Lower leg skin (tissue), 4 donors: ENCODE results near the gene ALG6. TPM values are rescaled to one million over a fixed set of nuclear protein-coding genes. Genes with fewer than 3 reads are reported as not detected.
"Not testable (repeated sequence)": the region's sequence is repeated elsewhere in the genome, so short reads cannot be mapped to it uniquely, and the experiment has no call there.

ENCODE experiments used
- DNase-seq, 2 donors: peaks; one replicate each; pipeline ENCODE4 v3.0.0-alpha.2; 2019; ENCODE audit warnings: low spot score in 2 of 2
- H3K4me3 ChIP-seq: fragments of 200-600 bp; sonication (generic); 2 replicates; pipeline ENCODE4 v1.5.1; 2017; ENCODE audit warnings: mild to moderate bottlenecking, low read depth; ENCODE audit not compliant: poor library complexity, severe bottlenecking
- POLR2A ChIP-seq, 2 donors: fragments of 450-650 bp; IDR thresholded peaks; one replicate each; pipeline ENCODE4 v1.6.1; 2016 to 2017; ENCODE audit warnings: antibody characterized with exemption in 2 of 2, mild to moderate bottlenecking in 1 of 2, moderate library complexity in 1 of 2
- WGBS, 2 donors: methylation state at CpG; one replicate each; pipeline ENCODE4 v1.1.5; 2018; 5-methylcytosine and 5-hydroxymethylcytosine counted together
- intact Hi-C: fragments of 100-400 bp; cut with DNase I; formaldehyde crosslinking; loops from one replicate; pipeline ENCODE4 v1.15.0; 2023; ENCODE audit warnings: low total_unique reads
- total RNA-seq, 4 donors: library from RNA; depleted of rRNA; stranded (reverse); fragments of >200 nt; gene quantifications; one replicate each; pipeline ENCODE4 v1.1.0, GENCODE V29; 2016
- TF ChIP-seq, protein P1 (sequence below), 3 donors: fragments of 450-650 bp; IDR thresholded peaks; one replicate each; pipeline ENCODE4 v1.5.1; 2016; ENCODE audit warnings: antibody characterized with exemption in 3 of 3, mild to moderate bottlenecking in 3 of 3, moderate library complexity in 2 of 3

Gene ALG6
- total RNA-seq, 4 donors from 2014 or later, result 8.4 to 14.7 (median 12.3) TPM

- no peak overlapping the region for H3K4me3 ChIP-seq
- DNase-seq, result no peak
- TF ChIP-seq, protein P1, sequence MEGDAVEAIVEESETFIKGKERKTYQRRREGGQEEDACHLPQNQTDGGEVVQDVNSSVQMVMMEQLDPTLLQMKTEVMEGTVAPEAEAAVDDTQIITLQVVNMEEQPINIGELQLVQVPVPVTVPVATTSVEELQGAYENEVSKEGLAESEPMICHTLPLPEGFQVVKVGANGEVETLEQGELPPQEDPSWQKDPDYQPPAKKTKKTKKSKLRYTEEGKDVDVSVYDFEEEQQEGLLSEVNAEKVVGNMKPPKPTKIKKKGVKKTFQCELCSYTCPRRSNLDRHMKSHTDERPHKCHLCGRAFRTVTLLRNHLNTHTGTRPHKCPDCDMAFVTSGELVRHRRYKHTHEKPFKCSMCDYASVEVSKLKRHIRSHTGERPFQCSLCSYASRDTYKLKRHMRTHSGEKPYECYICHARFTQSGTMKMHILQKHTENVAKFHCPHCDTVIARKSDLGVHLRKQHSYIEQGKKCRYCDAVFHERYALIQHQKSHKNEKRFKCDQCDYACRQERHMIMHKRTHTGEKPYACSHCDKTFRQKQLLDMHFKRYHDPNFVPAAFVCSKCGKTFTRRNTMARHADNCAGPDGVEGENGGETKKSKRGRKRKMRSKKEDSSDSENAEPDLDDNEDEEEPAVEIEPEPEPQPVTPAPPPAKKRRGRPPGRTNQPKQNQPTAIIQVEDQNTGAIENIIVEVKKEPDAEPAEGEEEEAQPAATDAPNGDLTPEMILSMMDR (IDR thresholded peaks at IDR 0.05), result no peak
- no peak for TF ChIP-seq POLR2A (IDR thresholded peaks at IDR 0.05)
- intact Hi-C loops, result no loop called here
- 78 to 84% methylated on average over 7 of the region's 7 CpGs for whole genome bisulfite sequencing, 2 donors
Observed at GRCh38 chr1:63466181-63466580, 98.8 kb downstream of the ALG6 start.

GRCh38 chr1:63466759-63467158, 99.3 kb downstream of the ALG6 start:
- intact Hi-C loops, result no loop called here
- DNase-seq, result no peak
- TF ChIP-seq POLR2A (IDR thresholded peaks at IDR 0.05), result no peak
- TF ChIP-seq, protein P1 (IDR thresholded peaks at IDR 0.05), result no peak
- no peak overlapping the region for H3K4me3 ChIP-seq
- WGBS, 2 donors, result 88 to 100% methylated on average over 3 of the region's 3 CpGs

DNA sequence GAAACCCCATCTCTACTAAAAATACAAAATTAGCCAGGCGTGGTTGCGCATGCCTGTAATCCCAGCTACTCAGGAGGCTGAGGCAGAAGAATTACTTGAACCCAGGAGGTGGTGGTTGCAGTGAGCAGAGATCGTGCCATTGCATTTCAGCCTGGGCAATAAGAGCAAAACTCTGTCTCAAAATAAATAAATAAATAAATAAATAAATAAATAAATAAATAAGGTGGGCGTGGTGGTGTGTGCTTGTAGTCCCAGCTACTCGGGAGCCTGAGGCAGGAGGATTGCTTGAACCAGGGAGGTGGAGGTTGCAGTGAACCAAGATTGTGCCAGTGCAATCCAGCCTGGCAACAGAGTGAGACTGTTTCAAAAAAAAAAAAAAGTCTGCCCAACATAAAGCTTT, 101.3 kb downstream of the ALG6 start:
- H3K4me3 ChIP-seq, DNase-seq, intact Hi-C loops: not testable (repeated sequence)
- WGBS, 2 donors, result 96 to 99% methylated on average over 5 of the region's 5 CpGs

DNA sequence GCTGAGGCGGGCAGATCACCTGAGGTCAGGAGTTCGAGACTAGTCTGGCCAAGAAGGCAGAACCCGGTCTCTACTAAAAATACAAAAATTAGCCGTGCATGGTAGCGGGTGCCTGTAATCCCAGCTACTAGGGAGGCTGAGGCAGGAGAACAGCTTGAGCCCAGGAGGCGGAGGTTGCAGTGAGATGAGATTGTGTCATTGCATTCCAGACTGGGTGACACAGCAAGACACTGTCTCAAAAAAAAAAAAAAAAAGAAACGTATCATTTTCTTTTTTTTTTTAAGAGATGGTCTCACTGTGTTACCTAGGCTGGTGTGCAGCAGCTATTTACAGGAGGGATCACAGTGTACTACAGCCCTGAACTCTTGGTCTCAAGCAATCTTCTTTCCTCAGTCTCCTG, 108.3 kb downstream of the ALG6 start:
- no peak overlapping the region for H3K4me3 ChIP-seq
- 86 to 93% methylated on average over 7 of the region's 7 CpGs for WGBS, 2 donors
- intact Hi-C loops, result no loop called here
- no peak for DNase-seq
- TF ChIP-seq POLR2A (IDR thresholded peaks at IDR 0.05), result no peak
- TF ChIP-seq, protein P1 (IDR thresholded peaks at IDR 0.05), result no peak

GRCh38 chr1:63480057-63480456, 112.6 kb downstream of the ALG6 start:
- TF ChIP-seq POLR2A (IDR thresholded peaks at IDR 0.05), result no peak
- TF ChIP-seq, protein P1 (IDR thresholded peaks at IDR 0.05), result no peak
- WGBS, 2 donors, result 89 to 93% methylated on average over 1 of the region's 1 CpG
- DNase-seq, result no peak
- intact Hi-C loops, result no loop called here
- no peak overlapping the region for H3K4me3 ChIP-seq

GRCh38 chr1:63486629-63487028, 119.2 kb downstream of the ALG6 start:
- H3K4me3 ChIP-seq, result no peak overlapping the region
- no peak for DNase-seq
- 84 to 86% methylated on average over 1 of the region's 1 CpG for WGBS, 2 donors
- no peak for TF ChIP-seq POLR2A (IDR thresholded peaks at IDR 0.05)
- TF ChIP-seq, protein P1 (IDR thresholded peaks at IDR 0.05), result no peak
- intact Hi-C loops, result no loop called here
